ENCODE measurements around the gene ALDH1L2.

DNA sequence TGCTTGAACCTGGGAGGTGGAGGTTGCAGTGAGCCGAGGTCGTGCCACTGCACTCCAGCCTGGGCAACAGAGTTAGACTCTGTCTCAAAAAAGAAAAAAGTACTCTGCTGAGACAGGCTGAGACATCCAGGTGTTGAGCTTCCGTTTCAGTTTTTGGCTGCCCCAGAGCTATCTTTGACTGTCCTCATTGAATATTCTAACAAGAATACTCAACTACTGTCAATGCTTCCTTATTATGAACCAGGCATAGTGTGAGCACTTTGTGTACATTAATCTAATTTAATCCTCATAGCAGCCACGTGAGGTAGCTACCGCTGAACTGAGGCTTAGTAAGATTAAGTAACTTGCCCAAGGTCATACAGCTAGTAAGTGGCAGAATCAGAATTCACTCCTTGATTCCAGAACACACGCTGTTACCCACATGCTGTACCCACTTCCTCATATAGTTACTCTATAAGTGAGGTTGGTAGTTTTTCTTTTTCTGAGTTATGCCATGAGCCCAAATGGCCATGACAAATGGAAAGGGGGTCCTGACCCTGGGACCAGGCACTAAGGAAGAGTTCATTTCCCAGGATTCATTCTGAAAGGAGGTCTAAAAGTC lies 11.3 kb downstream of the ALDH1L2 start:
- TF ChIP-seq, protein P1, sequence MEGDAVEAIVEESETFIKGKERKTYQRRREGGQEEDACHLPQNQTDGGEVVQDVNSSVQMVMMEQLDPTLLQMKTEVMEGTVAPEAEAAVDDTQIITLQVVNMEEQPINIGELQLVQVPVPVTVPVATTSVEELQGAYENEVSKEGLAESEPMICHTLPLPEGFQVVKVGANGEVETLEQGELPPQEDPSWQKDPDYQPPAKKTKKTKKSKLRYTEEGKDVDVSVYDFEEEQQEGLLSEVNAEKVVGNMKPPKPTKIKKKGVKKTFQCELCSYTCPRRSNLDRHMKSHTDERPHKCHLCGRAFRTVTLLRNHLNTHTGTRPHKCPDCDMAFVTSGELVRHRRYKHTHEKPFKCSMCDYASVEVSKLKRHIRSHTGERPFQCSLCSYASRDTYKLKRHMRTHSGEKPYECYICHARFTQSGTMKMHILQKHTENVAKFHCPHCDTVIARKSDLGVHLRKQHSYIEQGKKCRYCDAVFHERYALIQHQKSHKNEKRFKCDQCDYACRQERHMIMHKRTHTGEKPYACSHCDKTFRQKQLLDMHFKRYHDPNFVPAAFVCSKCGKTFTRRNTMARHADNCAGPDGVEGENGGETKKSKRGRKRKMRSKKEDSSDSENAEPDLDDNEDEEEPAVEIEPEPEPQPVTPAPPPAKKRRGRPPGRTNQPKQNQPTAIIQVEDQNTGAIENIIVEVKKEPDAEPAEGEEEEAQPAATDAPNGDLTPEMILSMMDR (IDR thresholded peaks at IDR 0.05), result no peak
- TF ChIP-seq POLR2AphosphoS5 (IDR thresholded peaks at IDR 0.05) (no peak), POLR2A (IDR thresholded peaks at IDR 0.05) (no peak)

Data from upper lobe of left lung (tissue), 4 donors.